ENCODE data around the gene TM2D3.

- TF ChIP-seq CTCF (IDR thresholded peaks at IDR 0.05; ENCODE audit: low read length) = no peak
- no peak for TF ChIP-seq EZH2 (optimal IDR thresholded peaks at IDR 0.05; ENCODE audit: low read depth, low read length)
- TF ChIP-seq EZH2phosphoT487 (IDR thresholded peaks at IDR 0.05; ENCODE audit: low read length) = no peak
Measured at GRCh38 chr15:101675796-101676582, 23.8 kb upstream of the TM2D3 start.
